ENCODE results near the gene FAM72D.
"Not testable (repeated sequence)": the region's sequence is repeated elsewhere in the genome, so short reads cannot be mapped to it uniquely, and the experiment has no call there.

The FAM72D gene

DNA sequence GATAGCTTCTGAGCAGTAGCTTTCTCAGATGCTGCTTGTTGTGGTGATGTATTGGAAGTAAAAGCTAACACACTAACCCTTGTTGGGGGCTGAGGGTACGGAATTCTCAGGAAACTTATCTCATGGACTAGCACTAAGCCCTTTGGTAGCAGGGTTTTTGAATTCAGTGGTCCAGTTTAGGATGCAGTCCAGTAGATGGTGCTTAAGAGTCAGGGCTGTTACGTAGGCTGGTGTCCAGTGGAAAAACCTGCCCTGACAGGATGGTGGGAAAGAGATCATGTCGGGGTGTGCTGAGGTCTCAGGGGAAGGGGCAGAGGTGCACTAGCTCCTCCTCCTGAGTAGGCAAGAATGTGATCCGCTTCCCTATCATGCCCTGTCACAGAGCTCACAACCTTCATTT is 59.6 kb downstream of the FAM72D start:
- H3K27ac ChIP-seq, result not testable (repeated sequence)

DNA sequence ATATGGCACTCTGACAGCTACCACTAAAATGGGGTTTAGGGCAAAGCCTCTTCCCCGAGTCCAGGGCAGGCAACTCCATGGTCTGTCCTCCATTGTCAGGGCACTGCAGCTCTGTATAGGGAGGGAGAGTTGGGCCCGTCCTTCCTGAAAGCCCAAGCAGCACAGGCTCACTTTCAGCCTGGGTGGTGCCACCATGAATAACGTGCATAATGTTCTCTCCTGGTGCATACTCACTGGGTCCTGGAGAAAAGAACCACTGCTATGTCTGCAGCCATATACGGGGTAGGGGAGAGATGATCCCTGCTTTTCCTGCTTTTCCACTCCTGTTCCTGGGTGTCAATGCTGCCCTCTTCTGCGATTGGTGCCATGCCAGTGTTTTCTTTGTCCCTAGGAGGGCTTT is 60.1 kb downstream of the FAM72D start:
- not testable (repeated sequence) for H3K27ac ChIP-seq

DNA sequence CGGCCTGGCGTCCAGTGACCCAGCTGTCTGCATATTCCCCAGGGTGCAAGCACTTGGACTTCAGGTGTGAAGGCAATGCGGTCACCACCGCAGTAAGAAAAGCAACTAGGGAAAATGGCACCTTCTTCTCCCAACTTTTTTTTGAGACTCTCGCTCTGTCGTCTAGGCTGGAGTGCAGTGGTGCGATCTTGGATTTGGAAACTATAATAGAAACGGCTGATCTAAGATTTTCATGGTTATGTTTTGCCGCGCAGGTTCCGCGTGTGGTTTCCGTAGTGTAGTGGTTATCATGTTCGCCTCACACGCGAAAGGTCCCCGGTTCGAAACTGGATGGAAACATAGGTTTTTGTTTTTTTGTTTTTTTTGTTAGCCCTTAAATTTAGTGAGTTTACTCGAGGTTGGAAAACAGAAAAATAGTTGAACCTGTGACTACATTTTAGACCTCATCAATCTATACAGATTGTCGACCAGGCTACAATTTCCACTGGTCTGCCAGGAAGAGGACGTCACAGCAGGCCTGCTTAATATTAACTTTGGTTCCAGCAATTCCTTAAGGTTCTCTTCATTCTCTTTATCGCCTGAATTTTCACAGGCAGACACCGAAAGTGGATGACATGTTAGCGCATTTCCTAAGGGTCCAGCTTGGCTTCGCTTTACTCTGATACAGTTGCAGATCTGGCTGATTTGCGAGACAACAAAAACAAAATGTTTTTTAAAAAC is 61.3 kb downstream of the FAM72D start:
- not testable (repeated sequence) for H3K27ac ChIP-seq

- H3K27ac ChIP-seq, result not testable (repeated sequence)
Measured at GRCh38 chr1:145157715-145158114, 61.9 kb downstream of the FAM72D start.

- not testable (repeated sequence) for H3K27ac ChIP-seq
Measured at GRCh38 chr1:145161046-145161752, 65.4 kb downstream of the FAM72D start.
